GM12872 (cell line): ENCODE data around the gene MESP1.

Experiments
- TF ChIP-seq, protein P1 (sequence below): IDR thresholded peaks from 3 replicates; pipeline ENCODE4 v1.5.1; 2011; ENCODE audit warnings: low read depth, mild to moderate bottlenecking, low read length, moderate library complexity; ENCODE audit not compliant: insufficient read depth

Gene MESP1

DNA sequence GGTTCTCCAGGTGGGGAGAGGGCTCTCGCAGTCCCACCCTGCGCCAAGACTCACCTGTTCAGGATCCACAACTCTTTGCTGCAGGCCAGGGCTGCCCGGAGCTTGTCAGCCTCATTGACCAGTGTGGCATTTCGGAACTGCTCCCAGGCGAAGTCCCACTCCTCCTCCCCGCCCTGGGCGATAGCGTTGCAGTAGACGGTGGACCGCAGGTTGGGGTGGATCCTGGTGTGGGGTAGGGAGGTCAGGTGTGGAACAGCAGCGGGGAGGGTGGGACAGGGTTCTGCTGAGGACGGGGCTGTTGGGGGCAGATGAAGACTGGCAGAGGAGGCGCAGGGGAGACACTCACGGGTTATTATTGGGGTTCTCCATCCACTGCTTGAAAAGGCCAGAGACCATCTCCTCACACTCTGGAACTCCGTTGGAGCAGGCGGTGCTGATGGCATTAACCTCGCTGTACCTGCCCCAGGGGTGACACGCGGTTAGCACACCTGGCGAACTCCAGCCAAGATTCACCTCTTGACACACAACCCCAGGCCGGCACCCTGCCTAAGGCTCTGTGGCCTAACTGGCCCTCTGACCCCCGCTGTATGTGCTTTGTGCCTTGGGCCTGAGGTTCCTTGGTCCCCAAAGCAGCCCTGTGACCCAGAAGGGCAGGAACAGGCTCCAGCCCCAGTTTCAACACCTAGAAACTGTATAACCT lies 41.2 kb upstream of the MESP1 start:
- TF ChIP-seq, protein P1, sequence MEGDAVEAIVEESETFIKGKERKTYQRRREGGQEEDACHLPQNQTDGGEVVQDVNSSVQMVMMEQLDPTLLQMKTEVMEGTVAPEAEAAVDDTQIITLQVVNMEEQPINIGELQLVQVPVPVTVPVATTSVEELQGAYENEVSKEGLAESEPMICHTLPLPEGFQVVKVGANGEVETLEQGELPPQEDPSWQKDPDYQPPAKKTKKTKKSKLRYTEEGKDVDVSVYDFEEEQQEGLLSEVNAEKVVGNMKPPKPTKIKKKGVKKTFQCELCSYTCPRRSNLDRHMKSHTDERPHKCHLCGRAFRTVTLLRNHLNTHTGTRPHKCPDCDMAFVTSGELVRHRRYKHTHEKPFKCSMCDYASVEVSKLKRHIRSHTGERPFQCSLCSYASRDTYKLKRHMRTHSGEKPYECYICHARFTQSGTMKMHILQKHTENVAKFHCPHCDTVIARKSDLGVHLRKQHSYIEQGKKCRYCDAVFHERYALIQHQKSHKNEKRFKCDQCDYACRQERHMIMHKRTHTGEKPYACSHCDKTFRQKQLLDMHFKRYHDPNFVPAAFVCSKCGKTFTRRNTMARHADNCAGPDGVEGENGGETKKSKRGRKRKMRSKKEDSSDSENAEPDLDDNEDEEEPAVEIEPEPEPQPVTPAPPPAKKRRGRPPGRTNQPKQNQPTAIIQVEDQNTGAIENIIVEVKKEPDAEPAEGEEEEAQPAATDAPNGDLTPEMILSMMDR, result no peak

DNA sequence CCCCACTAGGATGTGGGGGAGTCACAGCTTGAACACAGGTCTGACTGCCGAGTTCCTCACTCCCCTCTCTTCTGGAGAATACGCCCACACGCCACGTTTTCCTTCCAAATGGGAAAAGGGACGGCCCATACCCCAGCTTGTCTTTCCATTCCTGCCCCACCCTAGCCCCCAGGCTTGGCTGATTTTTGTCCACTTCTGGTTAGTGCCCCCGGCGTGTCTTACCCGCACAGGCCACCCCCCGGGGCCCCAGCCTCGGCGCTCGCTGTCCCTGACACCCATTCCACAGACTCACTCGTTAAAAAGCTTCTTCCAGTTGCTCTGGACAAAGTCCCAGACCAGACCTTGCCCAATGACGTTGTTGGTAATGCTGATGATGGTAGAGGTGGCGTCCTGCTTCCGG lies 39.6 kb upstream of the MESP1 start:
- TF ChIP-seq, protein P1, result no peak

DNA sequence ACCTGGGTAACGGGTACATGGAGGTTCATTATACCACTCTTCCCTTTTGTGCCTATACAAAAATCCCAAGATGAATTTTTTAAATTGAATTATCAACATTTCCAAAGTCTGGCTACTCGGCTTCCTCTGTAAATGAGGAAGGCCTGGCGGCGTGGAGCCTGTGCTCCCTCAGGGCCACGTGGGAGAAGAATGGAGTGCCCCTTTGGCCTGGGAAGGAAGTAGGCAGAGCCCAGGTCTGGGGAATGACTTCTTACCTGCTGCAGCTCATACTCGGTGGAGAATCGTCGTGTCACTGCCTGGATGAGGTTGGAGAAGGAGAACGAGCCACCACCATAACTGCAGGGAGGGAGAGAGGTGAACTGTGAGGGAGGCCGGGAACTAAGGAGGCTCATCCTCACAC lies 39.2 kb upstream of the MESP1 start:
- TF ChIP-seq, protein P1, result no peak

DNA sequence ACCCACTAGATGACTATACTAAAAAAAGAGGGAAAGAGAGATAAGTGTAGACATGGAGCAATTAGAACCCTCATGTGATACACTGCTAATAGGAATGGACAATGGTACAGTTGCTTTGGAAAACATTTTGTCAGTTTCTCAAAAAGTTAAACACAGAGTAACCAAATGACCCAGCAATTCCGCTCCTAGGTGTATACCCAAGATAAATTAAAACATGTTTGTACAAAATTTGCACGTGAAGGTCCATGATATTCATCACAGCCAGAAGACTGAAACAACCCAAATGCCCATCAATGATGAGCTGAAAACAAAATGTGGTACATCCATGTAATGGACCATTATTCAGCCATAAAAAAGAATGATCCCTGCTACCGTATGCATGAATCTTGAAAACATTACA lies 36.9 kb upstream of the MESP1 start:
- TF ChIP-seq, protein P1, result no peak

DNA sequence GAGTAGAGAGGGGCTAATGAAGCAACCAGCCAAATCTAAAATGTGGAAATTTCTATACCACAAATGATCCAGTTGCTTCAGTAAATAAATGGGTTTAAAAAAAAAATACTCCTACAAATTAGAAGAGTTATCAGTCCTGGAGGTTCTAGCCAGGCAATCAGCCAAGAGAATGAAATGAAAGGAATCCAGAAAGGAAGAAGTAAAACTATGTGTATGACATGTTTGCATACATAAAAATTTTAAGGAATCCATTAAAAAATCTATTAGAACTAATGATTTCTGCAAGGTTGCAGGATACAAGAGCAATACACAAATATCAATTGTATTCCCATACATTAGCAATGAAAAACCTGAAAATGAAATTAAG lies 34.7 kb upstream of the MESP1 start:
- TF ChIP-seq, protein P1, result no peak

DNA sequence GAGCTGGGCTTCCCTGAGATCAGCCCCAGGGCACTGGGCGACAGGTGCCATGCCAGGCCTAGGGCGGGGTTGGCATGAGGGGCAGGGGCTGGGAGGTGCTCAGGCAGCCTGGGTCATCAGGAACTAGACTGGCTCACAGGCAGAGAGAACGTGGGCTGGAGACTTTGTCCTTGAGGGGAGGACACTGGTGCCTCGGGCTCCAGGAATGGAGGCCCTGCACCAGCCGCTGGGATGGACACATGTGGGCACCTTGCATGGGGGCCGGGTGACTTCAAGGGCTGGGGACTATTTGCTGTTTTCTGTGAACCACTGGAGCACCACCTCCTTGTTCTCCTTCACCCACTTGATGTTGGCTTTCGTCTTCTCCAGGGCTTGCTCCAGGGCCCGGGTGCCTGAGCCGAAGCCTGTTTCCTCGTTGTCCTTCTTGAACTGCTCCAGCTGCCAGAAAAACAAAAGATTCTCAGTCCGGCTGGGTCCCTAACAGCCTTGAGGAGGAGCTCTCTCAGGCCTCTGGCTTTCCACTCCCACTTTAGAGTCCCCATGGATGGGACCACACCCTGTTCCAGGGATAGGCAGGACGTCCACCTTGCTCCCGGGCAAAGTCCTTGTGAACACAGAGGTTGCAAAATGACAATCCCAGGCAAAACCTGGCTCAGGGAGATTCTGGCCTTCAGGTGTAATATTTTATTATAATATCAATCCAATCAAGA lies 34.2 kb upstream of the MESP1 start:
- TF ChIP-seq, protein P1, result no peak

DNA sequence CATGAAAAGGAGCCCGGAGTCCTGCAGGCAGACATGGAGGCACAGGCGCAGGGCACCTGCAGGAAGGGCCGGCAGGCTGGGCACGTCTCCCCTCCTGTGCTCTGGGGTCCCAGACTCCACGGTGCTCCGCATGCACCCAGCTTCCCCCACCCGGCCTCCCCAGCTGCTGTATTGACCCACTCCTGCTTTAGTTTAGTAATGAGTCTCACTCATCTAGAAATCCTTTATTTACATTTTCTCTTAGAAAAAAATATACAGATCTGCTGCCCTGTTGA lies 33.6 kb upstream of the MESP1 start:
- TF ChIP-seq, protein P1, result no peak
